Nucleus accumbens (tissue), 56 donors: Measurements from ENCODE around the gene ANKRD31.

Source experiments
- DNase-seq, 56 donors: peaks; one replicate each; lab custom pipeline; 2025; lab: John Stamatoyannopoulos, UW

Gene ANKRD31

DNA sequence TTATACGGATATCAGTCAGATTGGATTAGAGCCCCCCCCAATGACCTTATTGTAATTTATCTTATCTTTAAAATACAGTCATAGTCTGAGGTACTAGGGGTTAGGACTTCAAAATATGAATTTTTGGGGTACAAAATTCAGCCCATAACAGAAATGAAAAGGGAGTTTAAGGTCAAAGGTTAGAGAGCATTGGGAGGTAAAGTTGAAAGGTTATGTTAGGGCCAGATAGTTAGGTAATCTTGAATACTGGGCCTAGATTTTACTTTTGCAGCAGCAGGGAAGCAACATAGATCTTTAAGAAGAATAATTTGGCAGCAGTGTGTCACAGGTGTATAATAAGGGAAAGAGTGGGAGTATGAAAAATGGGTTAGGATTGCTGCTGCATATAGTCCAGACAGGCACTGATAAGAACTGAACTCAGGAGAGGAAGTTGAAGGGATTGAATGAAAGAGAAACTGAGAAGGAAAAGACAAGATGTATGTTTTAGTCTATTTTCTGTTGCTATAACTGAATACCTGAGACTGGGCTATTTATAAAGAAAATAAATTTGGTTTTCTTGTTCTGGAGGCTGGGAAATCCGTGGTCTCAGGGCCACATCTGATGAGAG lies 173.7 kb downstream of the ANKRD31 start:
- DNase-seq = no peak

DNA sequence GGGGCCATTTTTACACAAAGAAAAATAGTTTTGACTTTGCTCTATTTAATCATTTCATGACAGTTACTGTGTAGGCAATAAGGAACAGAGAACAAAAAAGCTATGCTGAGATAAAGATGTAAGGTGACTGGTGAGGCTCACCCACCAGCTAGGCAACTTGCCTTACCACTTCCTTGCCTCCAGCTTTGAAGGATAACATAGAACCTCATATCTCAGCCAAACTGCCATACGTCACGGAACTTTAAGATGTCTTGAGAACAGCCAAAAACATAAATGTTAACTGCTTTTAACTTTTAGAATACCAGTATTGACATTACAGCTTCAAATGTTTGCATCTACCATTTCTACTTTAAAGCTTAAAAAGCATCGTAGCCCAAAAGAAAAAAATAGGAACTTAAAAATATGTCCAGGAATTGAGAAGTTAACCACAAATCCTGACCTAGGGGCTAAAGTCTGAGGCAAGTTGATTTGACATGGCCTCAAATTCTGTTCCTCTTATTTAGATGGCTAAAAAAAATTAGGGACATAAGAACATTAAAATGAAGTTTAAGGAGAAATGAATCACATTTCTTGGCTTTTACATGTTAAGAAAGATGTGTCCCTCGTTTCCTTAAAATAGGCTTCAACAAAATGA lies 176.6 kb downstream of the ANKRD31 start:
- DNase-seq = peak in 4 of 56 donors; percentile 11 to 21 (median 18)

DNA sequence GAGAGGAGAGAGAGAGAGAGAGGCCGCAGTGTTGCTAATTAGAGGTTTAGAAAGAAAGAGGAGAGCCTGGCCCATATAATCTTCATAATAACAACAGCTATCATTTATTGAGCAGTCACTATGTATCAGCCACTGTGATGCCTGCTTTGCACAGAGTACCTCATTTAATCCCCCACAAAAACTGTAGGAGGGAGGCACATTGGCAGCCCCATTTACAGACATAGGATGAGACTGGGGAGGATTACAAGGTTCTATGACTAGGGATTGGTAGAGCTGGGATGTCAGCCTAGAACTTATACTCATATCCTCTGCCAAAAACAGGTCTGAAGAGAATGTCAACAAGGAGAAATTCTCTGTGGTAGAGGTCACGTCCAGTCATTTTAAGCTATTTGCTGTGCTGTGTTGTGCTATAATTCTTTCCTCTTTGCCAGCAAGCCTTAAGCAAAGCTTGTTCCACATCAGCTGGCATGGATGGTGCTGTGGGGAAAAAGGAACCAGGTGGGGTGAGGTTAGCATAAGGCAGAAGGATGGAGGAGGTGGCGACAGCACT lies 177.6 kb downstream of the ANKRD31 start:
- DNase-seq = peak in 1 of 56 donors; percentile 13

DNA sequence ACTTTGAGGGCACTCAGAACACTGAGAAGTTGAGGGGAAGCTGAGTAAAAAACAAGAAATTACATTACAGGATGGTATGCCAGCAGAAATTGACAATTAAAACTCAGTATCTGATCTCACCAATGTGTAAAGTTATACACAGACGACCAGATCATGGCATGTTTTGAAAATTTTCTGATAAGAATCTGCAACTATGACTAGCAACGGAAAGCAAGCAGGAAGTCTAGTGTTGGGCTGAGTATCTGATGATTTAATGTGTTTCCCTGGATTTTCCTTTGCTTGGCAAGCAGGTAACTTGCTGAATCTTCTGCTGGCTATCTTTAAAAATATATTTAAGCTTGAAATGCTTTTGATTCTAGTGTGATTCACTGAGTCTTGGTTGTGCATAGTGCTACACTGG lies 179.1 kb downstream of the ANKRD31 start:
- DNase-seq = no peak

DNA sequence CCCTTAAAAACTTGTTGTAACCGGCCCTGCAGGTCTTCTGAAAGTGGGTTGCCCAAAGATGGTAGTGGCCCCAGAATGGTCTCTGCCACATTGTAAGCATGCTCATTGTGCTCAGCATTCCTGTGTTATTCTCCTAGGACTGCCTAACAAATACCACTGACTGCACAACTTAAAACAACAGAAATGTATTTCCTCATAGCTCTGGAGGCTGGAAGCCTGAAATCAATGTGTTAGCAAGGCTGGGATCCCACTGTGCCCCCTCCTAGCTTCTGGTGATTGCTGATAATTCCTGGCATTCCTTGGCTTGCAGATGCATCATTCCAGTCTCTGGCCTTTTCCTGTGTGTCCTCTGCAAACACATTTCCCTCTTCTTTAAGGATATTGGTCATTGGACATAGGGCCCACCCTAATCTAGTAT lies 180.9 kb downstream of the ANKRD31 start:
- DNase-seq = no peak

DNA sequence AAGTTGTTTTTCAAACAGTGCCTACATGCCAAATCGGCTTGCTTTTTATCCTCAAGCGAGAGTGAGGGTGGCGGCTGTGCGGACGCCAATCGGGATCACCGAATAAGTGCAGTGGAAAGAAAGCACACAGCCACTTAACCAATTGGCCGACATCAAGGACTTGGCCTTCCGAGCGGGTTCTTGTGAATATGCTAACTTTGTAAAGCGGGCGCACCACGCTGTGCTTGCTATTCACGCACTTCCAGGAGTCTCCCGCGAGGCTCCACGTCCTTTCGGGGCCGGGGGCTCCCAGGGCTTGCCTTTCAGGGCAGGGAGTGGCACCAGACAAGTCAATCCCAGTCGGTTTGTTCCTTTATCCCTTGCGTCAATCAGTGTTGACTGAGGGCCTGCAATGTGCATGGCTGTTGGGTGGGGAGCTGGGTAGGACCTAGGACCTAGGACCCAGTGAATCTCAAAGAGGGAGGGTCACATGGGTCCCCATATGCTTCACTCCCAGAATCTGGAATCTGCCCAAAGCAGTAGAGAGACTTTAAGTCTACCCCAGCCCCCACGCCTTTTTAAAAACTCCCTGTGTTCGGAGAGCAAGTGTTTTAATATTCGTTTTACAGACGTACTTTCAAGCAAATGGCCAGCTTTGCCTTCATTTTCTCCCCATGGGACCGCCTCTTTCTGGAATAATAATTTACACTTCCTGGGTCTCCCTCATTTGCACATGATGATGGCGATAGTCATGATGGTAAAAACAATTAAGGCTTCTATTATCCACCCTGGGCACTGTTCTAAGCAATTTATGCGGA lies 182.3 kb downstream of the ANKRD31 start:
- peak in 8 of 56 donors; percentile 30 to 63 (median 51) for DNase-seq

DNA sequence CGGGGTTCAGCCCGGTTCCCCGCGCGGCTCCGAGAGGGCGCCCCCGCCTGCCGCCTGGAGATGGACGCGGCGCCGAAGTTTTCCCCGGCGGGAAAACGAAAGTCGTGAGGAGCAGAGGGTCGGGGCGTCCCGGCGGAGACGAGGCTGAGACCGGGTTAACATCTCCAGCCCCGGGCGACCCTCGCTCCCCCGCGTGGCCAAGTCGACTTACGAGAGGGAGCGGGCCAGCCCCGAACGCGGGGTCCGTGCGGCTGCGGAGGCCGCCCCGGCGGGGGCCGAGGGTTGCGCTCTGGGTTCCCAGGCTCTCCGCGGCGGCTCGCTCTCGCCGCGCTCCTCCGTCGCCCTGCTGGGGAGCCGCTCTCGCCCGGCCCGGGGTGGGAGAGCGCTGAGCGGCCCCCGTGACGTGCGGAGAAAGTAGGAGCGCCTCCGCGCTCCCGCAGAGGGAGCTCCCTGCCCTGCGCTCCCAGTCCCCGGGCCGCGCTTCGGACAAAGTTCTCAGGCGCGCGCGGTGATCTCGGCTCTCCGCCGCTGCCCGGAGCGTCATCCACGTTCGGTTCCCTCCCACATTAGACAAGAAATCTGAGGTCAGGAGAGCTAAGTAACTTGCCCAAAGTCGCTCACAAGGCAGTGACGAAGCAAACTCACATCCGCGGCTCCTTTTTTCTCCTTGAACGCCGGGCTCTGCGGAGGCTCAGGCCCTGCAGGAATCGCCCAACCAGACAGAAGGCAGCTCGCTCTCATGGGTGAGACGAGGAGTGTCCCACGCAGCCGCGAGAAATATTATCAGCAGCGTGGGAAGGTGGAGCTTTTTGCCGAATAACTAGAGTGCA lies 183.2 kb downstream of the ANKRD31 start:
- peak in 29 of 56 donors; percentile 6 to 64 (median 49) for DNase-seq

DNA sequence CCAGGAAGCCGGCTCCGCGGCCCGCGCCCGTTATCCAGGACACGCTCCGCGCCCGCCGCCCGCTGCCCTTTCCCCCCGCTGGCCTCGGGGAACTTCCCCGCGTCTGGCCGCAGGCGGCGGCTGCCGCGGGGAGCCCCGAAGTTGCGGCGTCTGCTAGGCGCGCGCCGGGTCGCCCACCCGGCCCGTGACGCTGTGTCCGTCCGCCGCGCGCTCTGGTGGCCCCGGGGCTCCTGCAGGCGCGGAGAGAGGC lies 183.7 kb downstream of the ANKRD31 start:
- DNase-seq = peak in 2 of 56 donors; percentile 43 to 46

DNA sequence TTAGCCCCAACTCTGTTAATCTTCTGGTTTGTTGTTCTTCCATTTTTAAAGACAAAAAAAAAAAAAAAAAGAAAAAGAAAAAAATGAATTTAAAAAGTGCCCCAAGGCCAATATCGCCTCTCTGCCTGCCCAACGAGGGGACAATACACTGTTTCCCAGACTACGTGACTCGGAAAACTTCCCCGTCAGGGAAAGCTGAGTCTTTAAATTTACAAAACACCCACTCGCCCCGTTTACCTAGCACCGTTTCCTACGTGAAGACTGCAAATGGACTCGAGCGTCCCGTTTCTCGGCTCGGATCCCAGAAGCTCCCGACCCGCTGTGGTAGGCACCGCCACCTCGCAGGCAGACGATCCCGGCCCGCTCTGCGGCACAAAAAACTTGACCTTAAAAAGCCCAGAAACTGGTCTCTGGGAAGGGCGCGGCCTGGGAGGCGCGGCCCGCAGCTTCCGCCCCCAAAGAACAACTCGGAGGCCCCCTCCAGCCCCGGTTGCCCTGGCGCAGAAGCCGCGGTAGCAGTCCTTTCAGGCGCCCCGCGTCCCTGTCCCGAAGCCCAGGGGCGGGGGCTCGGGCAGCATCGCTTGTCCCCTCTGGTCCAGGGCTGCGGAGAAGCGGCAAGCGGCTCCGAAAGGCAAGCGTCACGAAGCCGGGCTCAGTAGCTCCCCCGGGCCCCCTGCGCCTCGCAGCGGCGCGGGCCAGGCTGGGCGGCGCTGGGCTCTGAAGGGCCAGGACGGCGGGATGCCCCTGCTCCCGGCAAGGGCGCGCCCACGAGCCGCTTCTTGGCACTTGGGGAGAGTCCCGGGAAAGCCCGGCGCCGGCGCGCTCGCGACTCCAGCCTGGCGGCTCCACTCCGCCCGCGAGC lies 184.3 kb downstream of the ANKRD31 start, which contains the start of gene GCNT4:
Gene GCNT4 (minus strand): TSS at position 367 of the 862 bp plus-strand sequence. CDS start 22,521 bp downstream, outside the sequence.
- peak in 18 of 56 donors; percentile 4 to 49 (median 30) for DNase-seq

DNA sequence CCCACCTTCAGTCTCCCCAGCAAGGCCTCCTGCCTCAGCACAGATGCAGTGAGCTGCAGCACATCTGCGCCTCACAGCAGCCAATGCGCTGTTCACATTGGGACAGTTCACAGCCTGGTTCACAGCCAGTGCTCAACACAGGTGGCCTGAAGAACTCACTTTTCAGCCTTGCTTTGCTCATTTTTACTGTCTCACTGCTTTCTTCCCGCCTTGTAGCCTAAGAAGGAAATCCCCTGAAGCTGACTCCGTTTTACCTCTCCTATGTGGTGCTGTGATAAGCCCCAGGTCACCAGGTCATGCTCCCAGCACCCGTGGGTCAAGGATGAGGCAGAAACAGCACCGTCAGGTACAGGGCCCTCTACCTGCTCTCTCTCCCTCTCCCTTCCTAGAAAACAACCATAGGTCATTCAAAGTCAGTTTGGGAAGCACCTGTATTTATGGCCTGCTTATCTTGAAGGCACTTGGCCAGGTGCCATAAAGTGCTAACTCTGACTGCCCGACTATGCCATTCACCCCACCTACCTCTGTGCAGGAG lies 185.4 kb downstream of the ANKRD31 start:
- DNase-seq = no peak

DNA sequence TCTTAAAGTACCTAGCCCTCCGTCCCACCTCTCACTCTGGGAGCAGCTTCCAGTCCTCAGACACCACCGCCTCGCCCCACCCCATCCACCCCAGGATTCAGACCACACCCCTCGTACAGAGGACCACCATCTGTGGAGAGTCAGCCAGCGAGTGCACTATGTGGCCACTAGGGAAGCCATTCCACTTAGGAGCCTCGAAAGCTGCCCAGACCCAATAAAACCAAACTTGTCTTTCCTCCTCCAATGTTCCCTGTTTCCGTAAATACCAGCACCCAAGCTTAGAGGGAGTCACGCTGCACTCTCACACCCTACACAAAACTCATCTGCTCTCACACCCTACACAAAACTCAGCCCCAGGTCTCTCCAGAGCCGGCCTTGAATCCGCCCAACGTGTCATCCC lies 186.3 kb downstream of the ANKRD31 start:
- no peak for DNase-seq

DNA sequence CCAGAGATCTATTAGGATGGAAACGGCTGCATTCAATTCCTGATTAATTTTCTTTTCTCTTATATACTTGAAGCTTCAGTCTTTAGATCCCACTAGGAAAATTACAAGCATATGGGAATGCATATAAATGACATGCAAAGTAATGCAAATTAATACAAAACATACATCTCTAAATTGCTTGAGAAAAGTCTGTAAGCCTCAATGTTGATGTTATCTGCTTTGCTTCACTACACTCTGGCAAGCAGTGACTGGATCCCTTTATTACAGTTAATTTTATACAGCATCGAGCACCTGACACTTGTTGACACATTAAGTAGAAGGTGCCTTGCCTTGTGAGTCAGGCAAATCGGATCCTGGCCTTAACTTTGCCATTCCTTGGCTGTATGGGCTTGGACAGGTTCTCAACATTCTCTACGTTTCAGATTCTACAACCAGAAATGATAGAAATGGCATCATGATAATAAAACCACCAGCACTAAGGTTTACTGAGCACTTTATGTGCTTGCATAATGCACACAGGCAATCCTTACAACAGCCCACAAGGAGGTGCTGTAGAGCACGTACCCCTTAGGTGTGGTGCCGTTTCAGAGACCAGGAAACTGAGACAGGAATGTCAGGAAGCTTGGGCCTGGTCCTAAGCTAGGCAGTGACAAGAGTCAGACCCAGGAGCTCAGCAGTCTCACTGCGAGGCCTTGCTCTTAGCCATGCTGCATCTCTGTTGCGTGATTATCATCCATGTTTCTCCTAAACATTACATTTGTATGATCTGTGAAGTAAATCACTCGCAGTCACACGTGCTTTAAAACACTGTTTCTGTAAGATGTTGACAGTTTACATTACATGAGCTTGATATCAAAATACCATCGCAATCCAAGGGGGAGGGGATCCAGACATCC lies 187.0 kb downstream of the ANKRD31 start:
- peak in 6 of 56 donors; percentile 5 to 44 (median 14) for DNase-seq

DNA sequence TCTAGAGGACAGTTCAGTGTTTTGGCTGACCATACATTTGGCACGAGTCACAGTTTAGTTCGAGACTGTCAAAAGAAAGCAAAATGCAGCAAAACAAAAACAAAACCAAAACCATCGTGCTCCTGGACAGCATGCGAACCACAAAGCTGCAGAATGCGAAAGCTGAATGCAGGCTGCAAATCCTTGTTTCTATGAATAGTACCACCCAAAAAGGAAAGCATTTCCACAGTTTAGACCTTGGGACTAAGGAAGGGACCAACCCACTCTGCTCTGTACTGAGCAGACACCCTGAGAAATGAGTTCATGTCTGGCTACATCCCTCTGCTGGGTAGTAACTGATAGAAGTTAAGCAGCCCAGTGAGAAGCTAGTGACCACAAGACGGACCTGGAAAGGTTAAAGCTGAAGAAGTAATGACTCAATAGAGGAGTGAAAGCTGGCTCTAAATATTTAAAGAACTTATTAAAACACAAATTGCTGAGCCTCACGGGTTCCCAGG lies 188.2 kb downstream of the ANKRD31 start:
- no peak for DNase-seq

DNA sequence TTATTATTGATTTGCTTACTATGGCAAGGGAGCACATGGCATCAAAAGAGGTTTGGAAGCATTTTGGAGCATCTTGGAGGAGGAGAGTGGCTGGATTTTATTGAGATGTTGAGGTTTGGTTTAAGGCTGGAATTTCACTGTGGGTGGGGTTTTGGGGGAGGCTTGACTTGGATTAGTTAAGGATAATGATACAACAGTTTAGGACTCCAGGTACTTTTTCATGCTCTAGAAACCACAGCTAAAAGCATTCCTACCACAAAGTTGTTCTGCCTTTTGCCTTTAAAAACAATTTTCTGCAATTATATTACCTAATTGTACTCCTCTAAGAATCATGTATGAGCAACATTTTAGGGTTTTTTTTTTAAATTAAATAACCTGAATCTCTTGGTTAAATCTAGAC lies 189.3 kb downstream of the ANKRD31 start:
- no peak for DNase-seq

DNA sequence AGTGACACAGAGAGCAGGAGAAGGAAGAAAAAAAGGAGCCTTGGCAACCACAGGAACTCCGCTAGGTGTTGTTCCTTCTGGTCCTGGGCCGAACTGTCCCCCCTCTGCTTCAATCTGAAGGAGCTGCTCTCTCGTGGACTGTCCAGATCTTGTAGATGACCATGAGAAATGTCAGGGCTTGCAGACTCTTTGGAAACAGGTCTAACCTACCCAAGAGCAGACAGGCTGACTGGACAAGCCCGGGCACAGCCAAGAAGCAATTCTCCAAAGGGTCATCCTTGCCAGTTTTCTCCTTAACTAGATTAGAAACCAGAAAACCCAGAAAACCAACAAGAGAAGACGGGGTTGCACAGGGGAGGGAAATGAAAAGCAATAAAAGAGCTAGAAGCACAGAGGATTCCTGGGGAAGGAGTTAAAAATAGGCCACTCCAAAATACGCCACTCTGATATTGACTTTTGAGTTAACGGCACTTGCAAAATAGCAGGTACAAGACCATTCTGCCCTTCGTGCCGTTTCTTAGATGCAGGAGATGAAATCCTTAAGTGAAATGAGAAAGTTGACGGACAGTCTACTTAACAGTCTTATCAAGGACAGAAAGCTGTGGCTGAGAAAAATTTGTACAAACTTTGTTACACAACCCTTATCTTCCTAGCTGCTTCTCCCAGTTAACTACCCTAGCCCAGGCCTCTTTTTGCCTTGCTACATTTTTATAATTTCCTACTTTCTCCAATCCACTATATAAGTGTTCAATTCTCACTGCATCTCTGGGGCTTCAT lies 190.1 kb downstream of the ANKRD31 start:
- DNase-seq = no peak

DNA sequence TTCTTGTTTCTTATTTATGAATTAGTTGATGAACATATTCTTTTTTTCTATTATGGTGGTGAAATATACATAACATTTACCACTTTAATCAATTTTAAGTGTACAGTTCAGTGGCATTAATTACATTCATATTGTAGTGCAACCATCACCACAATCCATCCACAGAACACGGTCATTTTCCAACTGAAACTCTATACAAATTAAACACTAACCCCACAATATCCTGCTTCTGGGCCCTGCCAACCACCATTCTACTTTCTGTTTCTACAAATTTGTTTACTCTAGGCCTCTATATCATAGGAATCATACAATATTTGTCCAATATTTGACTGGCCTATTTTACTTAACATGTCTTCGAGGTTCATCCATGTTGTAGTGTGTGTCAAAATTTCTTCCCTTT lies 191.6 kb downstream of the ANKRD31 start:
- no peak for DNase-seq

DNA sequence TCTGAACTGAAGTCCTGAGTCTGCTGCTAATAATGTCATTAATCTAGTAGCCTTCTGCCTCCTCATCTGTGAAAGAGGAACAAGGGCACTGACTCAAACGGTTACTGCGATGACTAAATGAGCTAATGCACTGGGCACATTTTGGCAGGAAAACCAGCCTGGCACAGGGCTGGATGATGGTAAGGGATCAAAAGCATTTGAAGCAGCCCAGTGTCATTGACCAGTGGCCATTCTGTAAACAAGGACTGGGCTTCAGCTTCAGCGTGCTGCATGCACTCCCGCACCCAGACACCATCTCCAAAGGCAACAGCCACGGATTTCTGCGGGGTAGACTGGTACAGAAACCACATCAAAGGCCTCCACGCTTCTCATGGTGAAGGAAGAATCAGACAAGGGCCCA lies 192.3 kb downstream of the ANKRD31 start:
- peak in 14 of 56 donors; percentile 4 to 63 (median 30) for DNase-seq
